HL-60/S4 (cell line): ENCODE results near the gene SYNPO2.

Experiments used
- in situ Hi-C: fragments of 300-500 bp; cut with MboI; formaldehyde crosslinking; loops from 2 replicates; pipeline ENCODE4 v1.14.3; 2022; ENCODE audit warnings: low sequenced_read_pairs

The SYNPO2 gene

GRCh38 chr4:118972167-118972566, 83.5 kb downstream of the SYNPO2 start:
- in situ Hi-C loops: loop anchor here (10.0 kb wide), 1 partner anchor 217 kb away; no protein-coding TSS in a partner anchor

DNA sequence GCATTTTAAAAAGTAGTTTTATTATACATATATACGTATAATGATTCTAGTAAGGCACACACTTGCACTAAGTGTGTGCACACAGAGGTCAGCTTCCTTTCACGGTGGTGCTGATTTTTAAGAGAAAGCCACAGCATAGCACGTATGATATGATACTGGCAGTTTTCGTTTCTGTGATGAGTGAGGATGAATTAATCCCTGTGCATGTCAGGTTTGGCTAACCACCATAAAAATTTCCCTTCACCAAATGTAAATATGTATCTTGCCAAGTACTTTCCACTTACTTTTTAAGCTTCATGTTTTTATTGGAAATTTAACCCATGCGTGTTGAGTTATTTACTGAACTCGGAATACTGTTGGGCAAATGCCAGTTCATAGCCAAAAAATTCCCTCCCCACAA, 84.6 kb downstream of the SYNPO2 start:
- in situ Hi-C loops: loop anchor here (10.0 kb wide), 1 partner anchor 218 kb away; no protein-coding TSS in a partner anchor

DNA sequence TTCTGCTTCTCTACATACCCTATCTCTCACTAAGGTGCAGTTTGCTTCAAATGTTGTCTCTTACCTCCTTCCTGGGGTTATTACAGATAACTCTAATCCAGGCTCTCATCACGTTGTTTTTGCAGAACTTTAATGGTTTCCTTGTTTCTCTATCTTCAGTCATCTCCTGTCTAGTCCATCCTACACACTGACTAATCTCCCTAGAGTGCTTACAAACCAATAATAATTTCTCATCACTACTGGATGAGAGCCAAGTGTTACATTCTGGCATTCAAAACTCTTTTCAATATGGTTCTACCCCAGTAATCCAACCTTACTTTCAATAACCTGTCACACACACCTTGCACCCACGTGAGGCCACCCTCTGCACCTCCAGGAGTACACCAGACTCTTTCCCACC, 86.1 kb downstream of the SYNPO2 start:
- in situ Hi-C loops: loop anchor here (10.0 to 25.0 kb wide), 2 partner anchors 220 to 513 kb away; no protein-coding TSS in a partner anchor

DNA sequence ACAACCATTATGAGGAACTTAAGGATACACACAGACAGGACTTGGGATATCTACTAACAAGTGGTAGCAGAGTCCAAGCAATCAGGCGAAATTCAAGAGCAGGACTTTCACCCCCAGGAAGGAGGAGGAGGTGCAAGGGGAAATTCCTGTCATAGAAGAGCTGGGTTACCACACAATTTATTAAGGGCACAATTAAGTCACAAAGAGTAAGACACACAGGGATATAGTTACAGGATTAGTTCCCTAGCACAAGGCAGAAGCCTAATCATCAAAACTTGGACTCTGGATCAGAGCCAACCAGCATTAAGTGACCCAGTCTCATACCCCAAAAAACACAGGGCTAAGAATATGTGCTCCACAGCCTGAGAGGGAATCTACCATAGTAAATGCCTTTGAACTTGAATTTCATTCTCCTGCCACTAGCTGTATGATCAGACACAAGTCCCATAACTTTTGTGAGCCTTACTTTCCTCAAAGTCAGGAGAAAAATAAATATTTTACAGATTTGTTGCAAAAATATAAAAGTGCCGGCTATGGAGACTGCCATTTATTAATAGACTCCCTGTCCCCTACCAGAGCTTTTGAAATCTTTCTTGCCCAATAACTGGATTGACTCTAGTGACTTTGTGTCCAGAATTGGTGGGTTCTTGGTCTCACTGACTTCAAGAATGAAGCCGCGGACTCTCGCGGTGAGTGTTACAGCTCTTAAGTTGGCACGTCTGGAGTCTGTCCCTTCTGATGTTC, 87.0 kb downstream of the SYNPO2 start:
- in situ Hi-C loops: loop anchor here (10.0 to 25.0 kb wide), 2 partner anchors 221 to 512 kb away; no protein-coding TSS in a partner anchor

DNA sequence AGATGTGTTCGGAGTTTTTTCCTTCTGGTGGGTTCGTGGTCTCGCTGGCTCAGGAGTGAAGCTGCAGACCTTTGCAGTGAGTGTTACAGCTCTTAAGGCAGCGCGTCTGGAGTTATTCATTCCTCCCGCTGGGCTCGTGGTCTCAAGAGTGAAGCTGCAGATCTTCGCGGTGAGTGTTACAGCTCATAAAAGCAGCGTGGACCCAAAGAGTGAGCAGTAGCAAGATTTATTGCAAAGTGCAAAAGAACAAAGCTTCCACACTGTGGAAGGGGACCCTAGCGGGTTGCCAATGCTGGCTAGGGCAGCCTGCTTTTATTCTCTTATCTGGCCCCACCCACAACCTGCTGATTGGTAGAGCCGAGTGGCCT, 87.5 kb downstream of the SYNPO2 start:
- in situ Hi-C loops: loop anchor here (10.0 to 25.0 kb wide), 2 partner anchors 221 to 511 kb away; no protein-coding TSS in a partner anchor

- in situ Hi-C loops: loop anchor here (10.0 to 25.0 kb wide), 2 partner anchors 222 to 510 kb away; no protein-coding TSS in a partner anchor
Observed at GRCh38 chr4:118977100-118977499, 88.4 kb downstream of the SYNPO2 start.

DNA sequence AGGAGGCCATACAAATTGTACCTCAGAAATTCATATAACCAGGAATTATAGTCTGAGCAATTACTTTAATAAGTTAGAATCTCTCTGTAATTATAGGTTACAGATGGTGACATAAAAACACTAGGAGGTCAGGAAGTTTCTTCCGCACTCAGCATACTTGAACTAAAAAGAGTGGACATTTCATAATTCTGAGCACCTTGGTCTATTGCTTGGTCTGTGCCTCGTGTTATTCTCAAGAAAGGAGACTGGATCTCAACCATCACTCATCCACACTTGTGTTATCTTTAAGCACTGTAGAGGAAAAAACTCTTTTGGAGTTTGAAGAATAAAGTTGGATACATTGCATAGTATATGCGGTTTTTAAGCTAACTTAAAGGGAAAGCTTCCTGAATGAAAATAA, 91.1 kb downstream of the SYNPO2 start:
- in situ Hi-C loops: loop anchor here (10.0 to 25.0 kb wide), 2 partner anchors 225 to 508 kb away; no protein-coding TSS in a partner anchor

GRCh38 chr4:118981171-118981838, 92.7 kb downstream of the SYNPO2 start:
- in situ Hi-C loops: loop anchor here (25.0 kb wide), 1 partner anchor 506 kb away; no protein-coding TSS in a partner anchor

DNA sequence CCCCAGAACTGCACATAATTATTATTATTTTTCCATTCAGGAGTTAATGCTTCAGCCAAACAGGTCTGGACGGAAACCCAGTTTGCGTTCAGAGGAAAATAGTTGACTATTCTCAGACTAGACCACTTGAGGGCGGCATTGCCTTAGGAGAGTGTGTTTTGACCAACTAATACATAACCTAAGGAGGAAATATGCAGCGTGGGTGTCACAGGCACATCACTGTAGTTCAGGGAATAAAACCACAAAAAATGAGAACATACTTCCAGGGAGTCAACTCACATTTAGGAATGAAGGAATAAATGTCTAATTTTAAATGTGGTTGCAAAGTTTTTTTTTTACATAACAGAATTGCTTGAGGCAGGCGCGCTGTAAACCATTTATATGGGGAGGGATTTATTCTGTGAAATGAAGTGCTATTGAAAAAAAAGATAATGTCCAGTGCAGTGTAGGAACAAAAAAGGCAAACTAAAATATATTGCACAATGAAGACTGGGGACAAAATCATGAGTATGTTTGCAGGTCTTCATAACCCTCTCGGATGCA, 93.3 kb downstream of the SYNPO2 start:
- in situ Hi-C loops: loop anchor here (25.0 kb wide), 1 partner anchor 505 kb away; no protein-coding TSS in a partner anchor

GRCh38 chr4:118983293-118983692, 94.6 kb downstream of the SYNPO2 start:
- in situ Hi-C loops: loop anchor here (25.0 kb wide), 1 partner anchor 504 kb away; no protein-coding TSS in a partner anchor

- in situ Hi-C loops: loop anchor here (25.0 kb wide), 1 partner anchor 503 kb away; no protein-coding TSS in a partner anchor
Observed at GRCh38 chr4:118983831-118984230, 95.2 kb downstream of the SYNPO2 start.

DNA sequence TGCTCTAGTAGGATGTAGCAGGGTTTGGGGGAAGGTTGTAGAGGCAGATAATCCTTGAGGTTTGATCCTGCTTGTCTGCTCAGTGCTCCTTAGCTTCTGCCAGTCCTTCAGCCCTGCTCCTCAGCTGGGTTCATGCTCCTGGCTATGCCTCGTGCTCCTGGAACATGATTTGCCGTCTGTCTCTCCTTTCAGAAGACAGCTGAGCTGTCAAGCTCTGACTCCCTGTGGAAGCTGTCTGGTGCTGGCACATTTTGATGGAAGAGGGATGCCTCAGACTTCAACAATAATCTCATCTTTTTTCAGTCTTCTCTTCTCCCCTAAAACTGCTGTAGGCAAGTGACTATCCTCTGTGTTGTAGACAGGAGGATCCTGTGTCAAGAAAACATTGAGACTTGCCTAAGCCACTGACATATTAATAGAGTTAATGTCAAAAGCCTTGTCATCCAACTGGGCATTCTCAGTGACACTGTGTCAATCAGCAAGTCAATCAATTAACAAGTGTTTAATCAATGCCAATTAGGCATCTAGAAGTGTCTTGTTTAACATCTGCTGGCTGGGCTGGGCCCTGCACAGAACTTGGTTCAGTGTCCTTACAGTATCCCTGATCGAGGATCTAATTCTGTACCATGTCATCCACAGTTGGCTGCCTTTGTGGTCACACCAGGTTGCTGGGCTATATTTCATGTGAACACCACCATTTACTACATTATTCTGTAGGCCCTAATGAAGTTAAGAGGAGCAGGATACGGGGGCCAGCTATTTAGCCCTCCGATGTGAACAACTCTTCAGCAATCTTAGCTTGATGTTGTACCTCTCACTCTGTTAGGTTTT, 96.7 kb downstream of the SYNPO2 start:
- in situ Hi-C loops: loop anchor here (25.0 kb wide), 1 partner anchor 502 kb away; no protein-coding TSS in a partner anchor

- in situ Hi-C loops: loop anchor here (25.0 kb wide), 1 partner anchor 499 kb away; no protein-coding TSS in a partner anchor
Observed at GRCh38 chr4:118987959-118988634, 99.4 kb downstream of the SYNPO2 start.

- in situ Hi-C loops: loop anchor here (25.0 kb wide), 1 partner anchor 499 kb away; no protein-coding TSS in a partner anchor
Observed at GRCh38 chr4:118988635-118988972, 100.0 kb downstream of the SYNPO2 start.

DNA sequence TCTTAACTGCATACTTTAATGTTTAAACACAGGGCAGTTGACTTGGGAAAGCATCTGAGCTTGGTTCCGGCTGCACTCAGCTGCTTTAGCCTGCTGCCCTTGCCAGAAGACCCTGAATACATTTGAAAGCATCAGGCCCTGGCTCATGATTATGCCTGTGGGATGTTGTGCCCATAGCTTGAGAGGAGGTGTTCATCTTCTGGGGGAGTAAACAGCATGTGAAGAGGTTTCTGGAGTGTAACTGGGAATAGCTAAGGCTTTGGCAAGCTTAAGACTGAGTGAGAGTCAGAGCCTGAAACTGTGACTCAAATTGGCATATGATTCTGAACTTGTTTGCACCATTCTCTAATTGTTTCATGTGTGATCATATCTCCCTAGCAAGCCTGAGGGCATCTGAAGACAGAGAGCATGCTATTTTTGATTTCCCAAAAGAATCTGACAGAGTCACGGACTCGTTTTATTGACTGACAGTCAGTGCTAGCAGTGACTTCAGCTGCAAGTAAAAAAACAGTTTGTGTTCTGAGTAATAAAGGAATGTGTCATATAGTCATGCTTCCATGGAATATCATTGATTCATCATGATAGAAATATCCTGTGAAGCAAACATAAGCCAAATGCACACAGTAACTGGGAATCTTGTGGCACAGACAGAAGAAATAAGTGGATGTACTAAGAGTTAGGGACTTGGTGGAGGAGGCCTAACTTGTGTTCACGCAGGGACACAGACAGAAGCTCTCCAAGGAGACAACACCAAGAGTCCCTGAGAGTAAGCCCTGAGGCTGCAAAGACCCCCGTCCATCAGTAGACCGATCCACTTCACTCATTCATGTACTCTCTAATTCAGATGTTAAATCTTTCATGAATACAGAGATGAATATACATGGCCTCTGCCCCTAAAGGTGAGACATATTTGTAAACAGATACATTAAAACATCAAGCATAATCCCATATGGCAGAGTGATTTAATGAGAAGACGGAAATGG, 100.7 kb downstream of the SYNPO2 start:
- in situ Hi-C loops: loop anchor here (25.0 kb wide), 1 partner anchor 498 kb away; no protein-coding TSS in a partner anchor

GRCh38 chr4:118991686-118992085, 103.0 kb downstream of the SYNPO2 start:
- in situ Hi-C loops: loop anchor here (25.0 kb wide), 1 partner anchor 496 kb away; no protein-coding TSS in a partner anchor

DNA sequence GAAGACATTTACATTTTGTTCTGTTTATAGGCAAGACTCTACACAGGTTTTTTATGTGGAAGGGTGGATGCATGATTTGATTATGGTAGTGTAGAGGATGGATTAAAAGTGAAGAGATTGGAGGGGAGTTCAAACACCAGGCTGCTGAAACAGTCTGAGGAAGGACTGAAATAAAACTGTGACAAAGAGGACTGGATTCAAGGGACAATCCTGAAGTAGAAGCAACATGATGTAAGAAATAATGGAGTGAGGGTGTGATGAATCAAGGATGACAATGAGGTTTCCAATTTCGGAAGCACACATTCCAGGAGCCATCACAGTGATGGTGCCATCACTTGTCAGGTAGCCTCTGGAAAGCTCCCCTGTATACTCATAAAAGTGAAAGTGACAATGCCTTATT, 103.5 kb downstream of the SYNPO2 start:
- in situ Hi-C loops: loop anchor here (25.0 kb wide), 1 partner anchor 495 kb away; no protein-coding TSS in a partner anchor

GRCh38 chr4:118993333-118993732, 104.7 kb downstream of the SYNPO2 start:
- in situ Hi-C loops: loop anchor here (25.0 kb wide), 1 partner anchor 494 kb away; no protein-coding TSS in a partner anchor
